ENCODE measurements around the gene DDX1.

DDX1 gene

GRCh38 chr2:15642815-15643500 lies 51.3 kb downstream of the DDX1 start:
- no peak for TF ChIP-seq REST (IDR thresholded peaks at IDR 0.05; ENCODE audit: insufficient read depth in 1 of 2, low read depth in 2 of 2, low read length in 2 of 2)
- no peak for TF ChIP-seq TAF1 (IDR thresholded peaks at IDR 0.05; ENCODE audit: borderline replicate concordance, insufficient read depth, low read length)
- no peak for TF ChIP-seq FOXP2 (optimal IDR thresholded peaks at IDR 0.05; ENCODE audit: borderline replicate concordance, extremely low read depth, extremely low read length, insufficient read depth)
- TF ChIP-seq POLR2AphosphoS5 (IDR thresholded peaks at IDR 0.05; ENCODE audit: low read depth, low read length) = no peak
- TF ChIP-seq SIN3A (IDR thresholded peaks at IDR 0.05; ENCODE audit: borderline replicate concordance, insufficient read depth, low read length) = no peak

GRCh38 chr2:15643791-15644585 lies 52.3 kb downstream of the DDX1 start:
- TF ChIP-seq FOXP2 (optimal IDR thresholded peaks at IDR 0.05; ENCODE audit: borderline replicate concordance, extremely low read depth, extremely low read length, insufficient read depth) = no peak
- TF ChIP-seq SIN3A (IDR thresholded peaks at IDR 0.05; ENCODE audit: borderline replicate concordance, insufficient read depth, low read length) = no peak
- no peak for TF ChIP-seq REST (IDR thresholded peaks at IDR 0.05; ENCODE audit: insufficient read depth in 1 of 2, low read depth in 2 of 2, low read length in 2 of 2)
- no peak for TF ChIP-seq POLR2AphosphoS5 (IDR thresholded peaks at IDR 0.05; ENCODE audit: low read depth, low read length)
- no peak for TF ChIP-seq TAF1 (IDR thresholded peaks at IDR 0.05; ENCODE audit: borderline replicate concordance, insufficient read depth, low read length)

GRCh38 chr2:15645300-15645699 lies 53.6 kb downstream of the DDX1 start:
- no peak for TF ChIP-seq SIN3A (IDR thresholded peaks at IDR 0.05; ENCODE audit: borderline replicate concordance, insufficient read depth, low read length)
- no peak for TF ChIP-seq TAF1 (IDR thresholded peaks at IDR 0.05; ENCODE audit: borderline replicate concordance, insufficient read depth, low read length)
- no peak for TF ChIP-seq REST (IDR thresholded peaks at IDR 0.05; ENCODE audit: insufficient read depth in 1 of 2, low read depth in 2 of 2, low read length in 2 of 2)
- TF ChIP-seq FOXP2 (optimal IDR thresholded peaks at IDR 0.05; ENCODE audit: borderline replicate concordance, extremely low read depth, extremely low read length, insufficient read depth) = no peak
- TF ChIP-seq POLR2AphosphoS5 (IDR thresholded peaks at IDR 0.05; ENCODE audit: low read depth, low read length) = no peak

GRCh38 chr2:15645720-15646385 lies 54.2 kb downstream of the DDX1 start:
- TF ChIP-seq TAF1 (IDR thresholded peaks at IDR 0.05; ENCODE audit: borderline replicate concordance, insufficient read depth, low read length) (no peak), FOXP2 (optimal IDR thresholded peaks at IDR 0.05; ENCODE audit: borderline replicate concordance, extremely low read depth, extremely low read length, insufficient read depth) (no peak), SIN3A (IDR thresholded peaks at IDR 0.05; ENCODE audit: borderline replicate concordance, insufficient read depth, low read length) (no peak), REST (IDR thresholded peaks at IDR 0.05; ENCODE audit: insufficient read depth in 1 of 2, low read depth in 2 of 2, low read length in 2 of 2) (no peak), POLR2AphosphoS5 (IDR thresholded peaks at IDR 0.05; ENCODE audit: low read depth, low read length) (no peak)

Measured in PFSK-1 (cell line).